Parathyroid adenoma (tissue), 2 donors: ENCODE results near the gene SHROOM3.
A peak's percentile ranks its signal among the peaks of the same experiment; 100 is the strongest.

Experiments used
- H2AFZ ChIP-seq: fragments of 300-600 bp; sonication (generic); one replicate; pipeline ENCODE4 v1.7.0; 2017; ENCODE audit warnings: antibody characterized with exemption, mild to moderate bottlenecking
- H3K27ac ChIP-seq: fragments of 300-600 bp; sonication (generic); one replicate; pipeline ENCODE4 v1.7.0; 2017
- H3K27me3 ChIP-seq: fragments of 300-600 bp; sonication (generic); one replicate; pipeline ENCODE4 v1.7.0; 2017; ENCODE audit warnings: low read length; ENCODE audit not compliant: control insufficient read depth, insufficient read depth
- H3K36me3 ChIP-seq: fragments of 300-600 bp; sonication (generic); one replicate; pipeline ENCODE4 v1.7.0; 2017; ENCODE audit warnings: low read length; ENCODE audit not compliant: control insufficient read depth, insufficient read depth
- H3K4me1 ChIP-seq: fragments of 300-600 bp; sonication (generic); one replicate; pipeline ENCODE4 v1.7.0; 2017; ENCODE audit warnings: control low read depth
- H3K4me2 ChIP-seq: fragments of 300-600 bp; sonication (generic); one replicate; pipeline ENCODE4 v1.7.0; 2017; ENCODE audit warnings: low read length
- H3K4me3 ChIP-seq: fragments of 300-600 bp; sonication (generic); one replicate; pipeline ENCODE4 v1.7.0; 2017; ENCODE audit warnings: low read depth, low read length
- H3K79me2 ChIP-seq: fragments of 300-600 bp; sonication (generic); one replicate; pipeline ENCODE4 v1.7.0; 2017; ENCODE audit warnings: control low read depth
- H3K9ac ChIP-seq: fragments of 300-600 bp; sonication (generic); one replicate; pipeline ENCODE4 v1.7.0; 2017; ENCODE audit warnings: mild to moderate bottlenecking
- H3K9me3 ChIP-seq: fragments of 300-600 bp; sonication (generic); one replicate; pipeline ENCODE4 v1.7.0; 2017; ENCODE audit warnings: low read length; ENCODE audit not compliant: control insufficient read depth
- CTCF ChIP-seq: fragments of 300-600 bp; sonication (generic); IDR thresholded peaks from one replicate; pipeline ENCODE4 v1.7.0; 2017; ENCODE audit warnings: antibody characterized with exemption, mild to moderate bottlenecking
- donor health status: primary hyperparathyroidism.

Gene SHROOM3

GRCh38 chr4:76558396-76559235 lies 123.6 kb downstream of the SHROOM3 start:
- no peak overlapping the region for H3K27ac ChIP-seq
- no peak overlapping the region for H2AFZ ChIP-seq
- no peaks in the 10 kb centered on the region for H3K36me3 ChIP-seq

GRCh38 chr4:76559236-76560071 lies 124.4 kb downstream of the SHROOM3 start:
- Histone ChIP-seq H3K79me2 (no peaks in the 10 kb centered on the region), H3K4me1 (peaks cover 5% of the 10 kb centered on the region), H3K36me3 (no peaks in the 10 kb centered on the region), H3K9ac (no peak overlapping the region), H3K27ac (no peak overlapping the region), H3K4me2 (no peak overlapping the region), H3K27me3 (no peaks in the 10 kb centered on the region), H2AFZ (peak overlapping the region; percentile 53), H3K9me3 (no peaks in the 10 kb centered on the region), H3K4me3 (no peak overlapping the region)
- no peak for TF ChIP-seq CTCF

More at GRCh38 chr4:76558396-76559235, 123.6 kb downstream of the SHROOM3 start:
- Histone ChIP-seq H3K4me1 (peaks cover 5% of the 10 kb centered on the region), H3K9me3 (no peaks in the 10 kb centered on the region), H3K9ac (no peak overlapping the region), H3K79me2 (no peaks in the 10 kb centered on the region), H3K4me3 (no peak overlapping the region), H3K27me3 (no peaks in the 10 kb centered on the region), H3K4me2 (no peak overlapping the region)
- TF ChIP-seq CTCF = no peak

GRCh38 chr4:76562161-76562560 lies 127.1 kb downstream of the SHROOM3 start:
- Histone ChIP-seq H3K36me3 (no peaks in the 10 kb centered on the region), H3K9me3 (no peaks in the 10 kb centered on the region), H2AFZ (peak overlapping the region; percentile 11), H3K79me2 (no peaks in the 10 kb centered on the region), H3K4me2 (peak overlapping the region; percentile 69), H3K9ac (no peak overlapping the region), H3K4me3 (no peak overlapping the region), H3K4me1 (peaks cover 5% of the 10 kb centered on the region), H3K27me3 (no peaks in the 10 kb centered on the region), H3K27ac (peak overlapping the region; percentile 71)
- TF ChIP-seq CTCF = no peak

GRCh38 chr4:76562836-76563453 lies 127.9 kb downstream of the SHROOM3 start:
- Histone ChIP-seq H3K9ac (no peak overlapping the region), H3K79me2 (no peaks in the 10 kb centered on the region), H2AFZ (peak overlapping the region; percentile 25), H3K4me1 (peaks cover 5% of the 10 kb centered on the region), H3K36me3 (no peaks in the 10 kb centered on the region), H3K27ac (peak overlapping the region; percentile 71), H3K4me3 (no peak overlapping the region), H3K27me3 (no peaks in the 10 kb centered on the region), H3K9me3 (no peaks in the 10 kb centered on the region), H3K4me2 (no peak overlapping the region)
- no peak for TF ChIP-seq CTCF
